Fibroblast of skin of scalp (primary cell): ENCODE results near the gene SLC22A23.
A peak's percentile ranks its signal among the peaks of the same experiment; 100 is the strongest.
"Not testable (repeated sequence)": the region's sequence is repeated elsewhere in the genome, so short reads cannot be mapped to it uniquely, and the experiment has no call there.

Experiments used
- DNase-seq: peaks from one replicate; pipeline ENCODE4 v3.0.0-alpha.2; 2013

SLC22A23 gene

DNA sequence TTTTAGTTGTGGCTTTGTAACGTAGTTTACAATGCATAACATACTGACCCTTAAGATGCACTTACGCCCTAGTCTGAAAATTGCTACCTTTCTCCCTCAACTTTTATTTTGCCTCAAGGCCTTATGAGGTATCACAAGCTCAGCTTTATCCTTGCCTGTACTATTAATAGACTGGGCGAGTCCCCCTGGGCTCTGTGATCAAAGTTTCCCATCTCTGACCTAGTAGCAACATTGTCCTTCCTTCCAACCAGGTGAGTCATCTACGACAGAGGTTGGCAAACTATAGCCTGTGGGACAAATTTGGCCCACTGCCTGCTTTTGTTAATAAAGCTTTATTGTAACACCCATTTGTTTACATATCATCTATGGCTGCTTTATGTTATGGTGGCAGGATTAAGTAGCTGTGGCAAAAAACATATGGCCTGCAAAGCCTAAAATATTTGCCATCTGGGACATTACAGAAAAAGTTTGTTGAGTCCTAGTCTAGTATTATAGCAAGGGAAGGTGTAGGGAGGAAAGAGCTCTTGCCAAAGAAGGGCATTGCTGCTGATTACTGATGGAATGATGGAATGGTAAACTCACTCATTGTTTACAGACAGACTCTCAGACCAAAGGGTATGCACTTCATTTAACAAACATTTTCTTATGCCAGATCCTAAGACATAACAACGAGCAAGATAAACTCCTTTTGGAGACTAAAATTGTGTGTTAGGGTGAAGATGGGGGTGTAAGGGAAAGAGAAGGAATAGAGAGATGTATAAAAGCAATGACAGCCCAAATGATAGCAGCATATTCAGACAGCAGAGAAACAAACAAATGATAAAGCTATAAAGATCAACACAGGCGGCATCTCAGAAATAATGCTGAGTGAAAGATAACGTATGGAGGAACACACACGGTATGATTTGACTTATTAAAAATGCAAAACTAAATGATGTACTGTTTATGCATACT is 74.2 kb downstream of the SLC22A23 start:
- DNase-seq, result peak; percentile 43

GRCh38 chr6:3381233-3381921 is 75.5 kb downstream of the SLC22A23 start:
- DNase-seq, result no peak

- DNase-seq, result no peak
Observed at GRCh38 chr6:3380344-3381232, 76.3 kb downstream of the SLC22A23 start.

- DNase-seq, result peak; percentile 55
Observed at GRCh38 chr6:3379482-3380060, 77.3 kb downstream of the SLC22A23 start.

- DNase-seq, result not testable (repeated sequence)
Observed at GRCh38 chr6:3378808-3379207, 78.0 kb downstream of the SLC22A23 start.

DNA sequence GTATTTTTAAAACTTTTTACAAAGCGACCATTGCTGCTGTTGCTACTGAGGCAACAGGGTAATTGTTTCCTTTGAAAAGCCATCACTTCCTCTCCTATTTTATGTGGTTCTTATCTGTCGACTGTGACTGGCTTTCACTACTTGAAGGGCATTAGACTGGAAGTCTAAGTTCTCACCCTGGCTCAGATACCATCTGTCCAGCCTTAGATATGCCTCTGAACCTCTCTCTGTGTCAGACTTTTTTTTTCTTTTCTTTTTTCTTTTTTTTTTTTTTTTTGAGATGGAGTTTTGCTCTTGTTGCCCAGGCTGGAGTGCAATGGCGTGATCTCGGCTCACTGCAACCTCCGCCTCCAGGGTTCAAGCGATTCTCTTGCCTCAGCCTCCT is 78.5 kb downstream of the SLC22A23 start:
- DNase-seq, result not testable (repeated sequence)

DNA sequence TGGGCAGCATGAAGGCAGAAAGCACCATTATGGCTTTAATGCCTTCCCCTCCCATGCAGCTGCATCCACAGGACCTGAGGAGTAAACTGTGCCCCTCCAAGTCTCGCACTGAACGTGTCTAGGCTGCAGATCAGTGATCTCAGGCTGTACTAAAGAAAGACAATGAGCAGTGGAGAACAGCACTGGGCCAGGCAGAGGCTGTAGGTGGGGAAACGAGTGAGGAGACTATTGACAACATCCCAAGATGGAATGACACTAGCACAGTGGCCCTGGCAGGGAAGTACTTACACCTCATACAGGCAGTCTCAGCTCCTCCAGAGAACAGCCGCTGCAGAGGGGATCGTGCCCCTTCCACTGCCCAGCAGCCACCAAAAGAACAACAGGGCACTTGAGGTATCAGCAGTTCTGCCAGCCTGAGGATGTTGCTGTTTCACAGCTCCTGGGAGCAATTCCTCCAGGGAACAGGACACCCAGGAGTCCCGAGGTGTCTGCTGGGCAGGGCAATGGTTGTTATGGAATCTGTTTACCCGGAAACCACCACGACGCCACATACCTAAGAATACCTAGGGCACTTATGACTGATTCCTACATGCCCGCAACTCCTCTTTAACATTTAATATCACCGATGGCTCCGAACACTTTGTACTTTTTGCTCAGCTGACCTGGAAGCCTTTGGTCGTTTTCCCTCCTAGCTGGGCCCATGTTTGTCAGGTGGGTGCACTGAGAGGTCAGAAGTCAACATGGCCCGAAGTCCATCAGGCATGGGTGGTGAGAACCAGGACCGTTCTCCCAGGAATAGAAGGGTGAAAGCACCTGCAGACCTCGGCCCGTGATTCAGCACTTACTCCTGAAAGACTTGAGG is 79.1 kb downstream of the SLC22A23 start:
- DNase-seq, result no peak

DNA sequence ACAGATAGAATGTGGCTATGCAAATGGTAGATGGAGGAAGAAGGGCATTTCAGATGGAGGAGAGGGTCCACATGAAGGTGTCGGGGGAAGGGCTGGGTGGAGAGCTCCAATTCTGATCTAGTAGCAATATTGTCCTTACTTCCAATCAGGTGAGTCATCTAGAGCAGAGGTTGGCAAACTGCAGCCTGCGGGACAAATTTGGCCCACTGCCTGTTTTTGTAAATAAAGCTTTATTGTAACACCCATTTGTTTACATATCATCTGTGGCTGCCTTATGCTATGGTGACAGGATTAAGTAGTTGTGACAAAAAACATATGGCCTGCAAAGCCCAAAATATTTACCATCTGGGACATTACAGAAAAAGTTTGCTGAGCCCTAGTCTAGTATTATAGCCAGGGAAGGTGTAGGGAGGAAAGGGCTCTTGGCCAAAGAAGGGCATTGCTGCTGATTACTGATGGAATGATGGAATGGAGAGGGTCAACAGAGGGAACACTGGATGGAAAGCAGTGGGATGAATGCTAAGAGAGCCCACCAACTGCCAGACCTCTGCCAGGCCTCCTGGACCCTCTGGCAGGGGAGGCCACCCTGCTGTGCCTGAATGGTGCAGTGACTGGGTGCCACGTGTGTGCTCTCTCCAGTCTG is 79.8 kb downstream of the SLC22A23 start:
- no peak for DNase-seq

DNA sequence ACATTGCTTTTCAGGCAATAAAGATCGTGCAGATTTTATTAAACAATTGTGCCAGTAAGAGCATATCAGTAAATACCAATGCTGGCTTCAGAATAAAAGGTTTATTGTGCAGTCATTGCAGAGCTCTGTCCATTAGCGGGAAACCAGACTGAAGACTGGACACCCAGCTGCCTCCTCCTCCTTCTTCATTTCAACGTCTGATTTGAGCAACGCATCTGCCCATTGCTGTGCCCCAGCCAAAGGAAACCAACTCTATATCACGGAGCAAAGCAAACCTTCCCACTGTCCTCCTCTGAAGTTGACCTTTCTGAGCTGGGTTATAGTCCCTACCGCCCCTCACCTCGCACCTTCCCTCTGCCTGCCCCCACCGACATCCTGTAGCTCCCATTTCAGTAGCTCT is 80.8 kb downstream of the SLC22A23 start:
- DNase-seq, result no peak

DNA sequence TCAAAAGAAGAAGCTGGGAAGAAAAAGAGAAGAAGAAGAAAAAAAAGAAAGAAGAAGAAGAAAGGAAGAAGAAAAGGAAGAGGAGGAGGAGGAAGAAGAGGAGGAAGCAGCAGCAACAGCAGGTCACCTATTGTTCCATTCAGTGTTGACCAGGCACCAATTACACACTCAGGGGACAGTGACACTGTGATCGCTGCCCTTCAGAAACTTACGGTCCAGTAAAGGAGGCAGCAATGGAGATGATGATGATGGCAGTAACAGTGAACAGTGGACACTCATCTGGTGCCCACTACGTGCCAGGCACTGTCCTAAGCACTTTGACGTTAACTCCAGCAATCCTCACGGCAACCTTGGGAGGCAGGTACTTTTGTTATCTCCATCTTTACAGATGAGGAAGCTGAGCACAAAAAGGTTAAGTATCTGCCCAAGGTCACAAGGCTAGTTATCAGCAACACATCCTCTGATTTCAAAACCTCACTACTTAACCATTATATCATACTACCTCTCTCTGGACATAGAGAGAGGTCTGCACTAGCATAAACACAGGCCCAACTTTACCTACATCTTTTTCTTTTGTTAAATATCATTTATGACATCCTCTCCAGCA is 83.2 kb downstream of the SLC22A23 start:
- no peak for DNase-seq

GRCh38 chr6:3372912-3373554 is 83.8 kb downstream of the SLC22A23 start:
- no peak for DNase-seq

GRCh38 chr6:3372184-3372846 is 84.5 kb downstream of the SLC22A23 start:
- no peak for DNase-seq

DNA sequence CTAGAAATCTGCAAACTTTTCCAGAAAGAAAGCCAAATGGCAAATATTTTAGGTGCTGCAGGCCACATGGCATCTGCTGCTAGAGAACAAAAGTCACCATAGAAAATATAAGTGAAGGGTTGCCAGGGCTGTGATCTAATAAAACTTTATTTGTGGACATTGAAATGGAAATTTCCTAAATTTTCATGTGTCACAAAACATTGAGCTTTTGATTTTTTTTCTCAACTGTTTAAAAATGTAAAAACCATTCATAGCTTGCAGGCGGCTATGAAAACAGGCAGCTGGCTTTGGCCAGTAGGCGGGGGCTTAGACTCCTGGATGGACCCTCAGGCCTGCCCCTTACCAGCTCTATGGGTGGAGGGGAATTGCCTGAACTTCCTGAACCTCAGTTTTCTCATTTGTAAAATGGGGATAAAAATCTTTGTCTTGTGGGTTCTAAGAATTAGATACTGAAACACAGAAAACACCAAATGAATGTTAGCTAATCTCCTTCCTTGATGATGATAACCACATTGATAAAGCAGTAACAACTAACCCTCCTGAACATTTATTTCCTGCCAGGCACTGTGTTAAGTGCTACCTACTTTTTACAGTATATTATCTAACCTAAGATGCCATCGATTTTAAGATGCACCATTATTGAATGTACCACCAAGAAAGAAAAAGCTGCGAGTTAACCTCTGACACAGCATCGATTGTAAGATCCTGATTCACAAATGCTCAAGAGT is 85.5 kb downstream of the SLC22A23 start:
- no peak for DNase-seq

GRCh38 chr6:3370361-3371221 is 86.3 kb downstream of the SLC22A23 start:
- no peak for DNase-seq

DNA sequence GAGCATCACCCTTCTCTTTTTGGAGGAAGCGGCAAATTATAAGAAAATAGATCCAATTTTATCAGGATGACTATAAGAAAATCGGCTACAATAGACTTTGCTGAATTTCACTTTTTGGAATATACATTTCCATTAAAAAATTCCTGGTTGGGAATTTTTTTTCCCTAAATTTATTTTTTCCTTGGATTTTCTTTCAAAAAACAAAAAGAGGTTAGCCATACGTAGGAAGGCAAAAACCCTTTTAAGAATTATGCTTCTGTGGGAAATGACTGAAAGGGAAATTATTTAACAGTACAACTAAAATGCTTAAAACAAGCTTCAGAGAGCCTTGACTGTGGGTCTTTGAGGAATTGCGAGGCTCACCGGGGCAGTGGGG is 86.9 kb downstream of the SLC22A23 start:
- no peak for DNase-seq

GRCh38 chr6:3368685-3369084 is 88.2 kb downstream of the SLC22A23 start:
- no peak for DNase-seq

GRCh38 chr6:3367630-3368029 is 89.2 kb downstream of the SLC22A23 start:
- no peak for DNase-seq
